HG03354 (cell line): ENCODE results near the gene ANKRD13D.
"Not testable (repeated sequence)": the region's sequence is repeated elsewhere in the genome, so short reads cannot be mapped to it uniquely, and the experiment has no call there.

Experiments
- ATAC-seq: cut with Tn5 transposase; IDR thresholded peaks from one replicate; pipeline ENCODE4 v1.9.1; 2021; ENCODE audit warnings: mild to moderate bottlenecking; ENCODE audit not compliant: unreplicated experiment, poor library complexity, severe bottlenecking

ANKRD13D gene

DNA sequence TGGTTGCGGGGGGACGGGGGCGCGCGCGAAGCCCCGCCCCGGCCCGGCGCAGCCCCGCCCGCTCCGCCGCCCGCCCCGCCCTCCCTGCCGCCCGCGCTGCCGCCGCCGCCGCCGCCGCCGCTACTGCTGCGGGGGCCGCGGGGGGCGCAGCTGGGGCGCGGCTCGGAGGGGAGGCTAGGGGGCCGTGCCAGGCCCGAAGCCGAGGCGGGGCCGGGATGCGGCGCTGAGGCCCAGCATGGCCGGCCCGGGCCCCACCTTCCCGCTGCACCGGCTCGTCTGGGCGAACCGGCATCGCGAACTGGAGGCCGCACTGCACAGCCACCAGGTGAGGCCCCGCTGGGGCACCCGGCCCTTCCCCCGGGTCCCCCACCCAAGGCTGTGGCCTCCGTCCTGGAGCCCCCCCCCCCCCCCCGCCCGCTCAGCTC is at the start of gene ANKRD13D:
Gene ANKRD13D, plus strand, starts transcription at position 78 of the 425 bp plus-strand sequence. Its CDS starts 158 bp downstream, at position 236.
- ATAC-seq, result peak; percentile 51

DNA sequence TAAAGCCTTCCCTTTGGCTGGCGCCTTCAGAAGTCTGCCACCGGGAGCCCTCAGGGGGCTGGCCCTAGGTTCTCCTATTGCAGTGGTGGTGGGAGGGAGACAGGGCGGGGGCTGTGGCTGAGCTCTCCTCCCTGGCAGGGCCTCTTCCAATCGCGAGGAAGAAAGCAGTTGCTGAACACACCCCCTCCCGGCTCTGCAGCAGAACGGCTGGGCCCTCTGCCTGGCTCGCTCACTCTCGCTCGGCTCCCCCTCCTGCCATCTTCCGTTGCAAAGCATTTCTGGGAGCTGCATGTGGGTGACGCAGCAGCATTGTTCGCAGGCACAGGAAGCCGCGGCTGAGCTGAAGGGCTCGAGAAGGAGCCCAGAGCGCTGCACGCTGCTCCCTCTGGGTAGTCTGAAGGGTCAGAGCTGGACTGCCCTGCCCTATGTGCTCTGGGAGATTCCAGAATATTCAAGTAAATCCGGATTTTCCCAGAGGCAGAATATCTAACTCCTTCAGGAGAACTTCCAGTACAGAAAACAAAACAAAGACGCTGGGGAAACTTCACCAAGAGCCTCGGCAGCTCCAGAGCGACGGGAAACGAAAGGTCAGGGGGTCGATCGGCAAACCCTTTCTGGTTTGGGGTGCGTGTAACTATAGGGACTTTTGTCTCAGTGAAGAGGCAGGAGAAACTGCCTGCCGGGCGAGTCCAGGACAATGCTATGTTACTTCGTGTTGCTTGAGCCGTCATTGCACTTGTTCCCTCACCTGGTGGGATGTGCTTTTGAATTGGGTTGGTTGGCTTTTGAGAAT is 49.1 kb upstream of the ANKRD13D start:
- peak; percentile 90 for ATAC-seq

DNA sequence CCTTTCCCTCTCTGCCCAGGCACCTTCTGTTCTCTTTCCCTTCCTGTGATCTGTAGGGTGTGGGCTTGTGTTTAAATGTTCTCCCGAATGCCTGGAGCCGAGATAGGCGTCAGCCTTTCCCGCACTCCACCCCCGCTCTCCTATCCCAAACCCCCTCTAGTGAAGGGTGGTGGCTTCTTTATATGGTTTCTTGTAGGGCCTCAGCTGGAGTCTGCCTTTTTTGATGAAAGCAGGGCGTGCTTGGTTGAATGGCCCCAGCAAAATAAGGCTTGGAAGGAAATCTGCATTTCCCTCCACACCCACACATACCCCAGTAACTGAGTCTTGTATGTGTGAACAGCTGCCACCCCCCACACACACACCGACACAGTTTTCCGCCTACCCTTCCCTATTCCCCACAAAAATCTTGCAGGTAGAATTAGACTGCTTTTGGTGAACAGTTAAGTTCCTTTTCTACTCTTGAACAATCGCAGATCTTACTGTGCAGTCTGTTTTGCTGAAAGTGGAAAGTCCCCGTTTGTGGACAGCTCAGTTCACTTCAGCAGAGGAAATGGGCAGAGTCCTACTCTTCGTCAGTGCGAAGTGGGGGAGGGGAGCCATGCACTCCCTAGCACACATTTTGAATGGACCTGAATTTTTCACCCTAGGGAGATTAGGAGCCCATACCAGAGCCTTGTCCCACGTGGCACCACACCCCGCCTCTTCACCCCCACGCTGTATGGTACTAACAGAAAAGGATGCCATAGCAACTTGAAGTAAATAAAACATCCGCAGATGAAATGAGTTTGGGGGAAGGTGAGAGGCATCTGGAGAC is 48.3 kb upstream of the ANKRD13D start:
- ATAC-seq, result peak; percentile 39

DNA sequence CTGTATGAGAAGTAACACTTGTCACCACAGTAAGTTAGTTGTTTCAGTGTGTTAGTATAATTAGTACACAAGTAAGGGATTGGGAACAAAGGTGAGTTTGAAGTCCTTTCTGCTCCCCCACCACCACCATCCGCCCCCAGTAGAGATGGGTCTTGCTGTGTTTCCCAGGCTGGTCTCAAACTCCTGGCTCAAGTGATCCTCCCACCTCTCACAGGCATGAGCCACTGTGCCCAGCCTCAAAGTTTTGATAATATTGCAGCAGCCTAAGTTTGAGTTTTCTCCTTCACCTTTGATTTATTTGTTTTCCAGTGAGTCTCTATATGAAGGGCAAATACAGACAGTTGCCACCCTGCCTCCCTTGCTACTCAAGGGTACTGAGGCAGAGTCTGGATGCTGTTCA is 46.6 kb upstream of the ANKRD13D start:
- no peak for ATAC-seq

DNA sequence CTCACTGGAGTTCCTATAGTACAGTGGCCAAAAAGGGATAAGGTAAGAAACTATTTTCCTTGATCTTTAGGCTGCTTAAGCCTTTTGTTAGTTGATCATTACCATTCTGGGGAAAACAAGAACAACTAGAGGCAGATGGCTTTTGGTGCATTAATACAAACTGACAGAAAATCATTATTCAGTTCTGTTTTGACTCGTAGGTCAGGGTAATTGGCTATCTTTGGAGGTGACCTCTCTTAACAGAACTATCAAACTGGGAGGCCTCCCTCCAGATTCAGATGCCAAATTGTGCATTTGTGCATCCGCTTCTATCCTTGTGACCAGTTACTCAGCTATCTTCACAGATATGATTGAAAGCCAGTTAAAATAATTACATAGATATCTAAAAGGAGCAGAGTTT is 46.1 kb upstream of the ANKRD13D start:
- no peak for ATAC-seq

DNA sequence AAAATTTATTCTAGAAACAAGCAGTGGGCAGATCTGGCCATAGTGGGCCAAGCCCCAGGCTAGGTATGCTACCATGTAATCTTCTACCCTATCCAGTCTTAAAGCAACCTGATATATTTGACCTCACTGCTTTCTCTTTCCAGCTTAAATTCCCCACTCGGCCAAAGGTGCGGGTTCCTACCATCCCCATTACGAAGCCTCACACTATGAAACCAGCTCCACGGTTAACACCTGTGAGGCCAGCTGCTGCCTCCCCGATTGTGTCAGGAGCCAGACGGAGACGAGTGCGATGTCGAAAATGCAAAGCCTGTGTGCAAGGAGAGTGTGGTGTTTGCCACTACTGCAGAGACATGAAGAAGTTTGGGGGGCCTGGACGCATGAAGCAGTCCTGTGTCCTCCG is 44.1 kb upstream of the ANKRD13D start:
- no peak for ATAC-seq

DNA sequence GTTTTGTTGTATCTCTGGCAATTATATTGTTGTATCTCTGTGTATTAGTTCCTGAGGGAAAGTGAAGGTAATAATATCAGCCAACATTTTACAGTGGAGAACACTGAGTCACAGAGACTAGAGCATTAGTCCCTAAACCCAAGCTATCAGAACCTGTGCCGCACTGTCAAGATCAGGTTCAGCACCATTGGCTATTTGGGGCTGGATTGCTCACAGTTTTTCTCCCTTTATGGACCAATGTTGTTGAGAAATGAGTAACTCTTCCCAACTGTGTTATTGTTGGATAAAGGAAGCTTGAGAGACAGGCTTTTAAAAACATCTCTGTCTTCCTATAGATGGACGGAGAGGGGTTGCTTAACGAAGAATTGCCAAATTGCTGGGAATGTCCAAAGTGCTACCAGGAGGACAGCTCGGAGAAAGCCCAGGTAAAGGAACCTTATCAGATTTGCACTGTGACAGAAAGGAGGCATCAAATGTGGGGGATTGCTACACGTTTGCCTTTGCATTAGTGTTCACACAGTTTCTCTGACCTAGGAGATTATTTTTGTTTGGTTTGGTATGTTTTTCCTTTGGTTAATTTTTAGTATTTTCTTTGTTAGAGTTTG is 41.1 kb upstream of the ANKRD13D start:
- ATAC-seq, result no peak

DNA sequence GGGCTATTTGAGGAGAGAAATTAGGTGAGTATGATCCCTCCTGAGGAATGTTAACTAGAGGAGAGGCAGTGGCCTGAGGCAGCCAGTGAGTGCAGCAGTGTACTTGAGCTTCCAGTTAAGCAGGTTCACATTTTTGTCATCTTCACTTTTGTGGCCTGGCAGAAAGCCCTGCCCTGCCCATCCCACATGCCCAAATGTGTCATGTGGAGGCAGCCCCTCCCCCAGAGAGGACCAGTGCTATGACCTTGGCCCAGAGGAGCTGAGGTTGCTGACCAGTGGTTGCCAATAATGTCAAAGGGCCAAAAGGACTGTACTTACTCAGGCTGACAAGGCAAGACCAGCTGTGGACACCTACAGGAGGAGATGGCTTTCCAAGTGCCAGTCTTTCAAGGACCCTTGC is 40.5 kb upstream of the ANKRD13D start:
- ATAC-seq, result no peak

DNA sequence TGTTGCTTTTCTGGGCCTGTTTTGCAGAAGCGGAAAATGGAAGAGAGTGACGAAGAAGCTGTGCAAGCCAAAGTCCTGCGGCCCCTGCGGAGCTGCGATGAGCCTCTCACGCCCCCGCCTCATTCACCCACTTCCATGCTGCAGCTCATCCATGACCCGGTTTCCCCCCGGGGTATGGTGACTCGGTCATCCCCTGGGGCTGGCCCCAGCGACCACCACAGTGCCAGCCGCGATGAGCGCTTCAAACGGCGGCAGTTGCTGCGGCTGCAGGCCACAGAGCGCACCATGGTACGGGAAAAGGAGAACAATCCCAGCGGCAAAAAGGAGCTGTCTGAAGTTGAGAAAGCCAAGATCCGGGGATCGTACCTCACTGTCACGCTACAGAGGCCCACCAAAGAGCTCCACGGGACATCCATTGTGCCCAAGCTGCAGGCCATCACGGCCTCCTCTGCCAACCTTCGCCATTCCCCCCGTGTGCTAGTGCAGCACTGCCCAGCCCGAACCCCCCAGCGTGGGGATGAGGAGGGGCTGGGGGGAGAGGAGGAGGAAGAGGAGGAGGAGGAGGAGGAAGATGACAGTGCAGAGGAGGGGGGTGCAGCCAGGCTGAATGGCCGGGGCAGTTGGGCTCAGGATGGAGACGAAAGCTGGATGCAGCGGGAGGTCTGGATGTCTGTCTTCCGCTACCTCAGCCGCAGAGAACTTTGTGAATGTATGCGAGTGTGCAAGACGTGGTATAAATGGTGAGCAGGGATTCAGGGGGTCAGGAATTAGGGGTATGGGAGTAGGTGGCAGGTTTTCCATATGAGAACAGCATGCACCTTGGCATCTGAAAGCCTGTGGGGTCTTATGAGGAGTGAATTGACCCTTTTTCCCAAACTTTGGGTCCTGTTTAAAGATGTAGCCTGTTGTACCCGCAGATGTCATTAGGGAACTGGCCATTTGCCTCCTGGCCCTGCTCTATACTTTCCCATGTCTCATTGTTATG is 38.8 kb upstream of the ANKRD13D start:
- no peak for ATAC-seq

DNA sequence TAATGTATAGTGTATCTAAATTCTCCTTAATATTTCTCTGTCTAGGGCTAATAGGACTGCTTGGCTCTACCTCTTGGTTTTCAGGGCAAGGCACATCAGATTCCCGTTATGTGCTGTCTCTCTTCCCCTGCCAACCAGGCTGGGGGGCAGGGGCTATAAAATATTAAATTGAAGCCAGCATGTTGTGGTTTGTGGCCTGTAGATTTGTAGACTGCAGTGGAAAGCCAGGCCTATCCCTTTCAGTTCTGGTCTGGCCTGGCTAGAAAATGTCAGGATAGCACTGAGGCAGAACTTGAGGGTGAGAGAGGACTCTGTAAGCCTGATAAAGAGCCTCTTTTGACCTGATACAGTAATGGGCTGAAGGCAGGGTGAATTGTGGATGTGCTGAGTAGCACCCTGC is 37.3 kb upstream of the ANKRD13D start:
- ATAC-seq, result no peak

DNA sequence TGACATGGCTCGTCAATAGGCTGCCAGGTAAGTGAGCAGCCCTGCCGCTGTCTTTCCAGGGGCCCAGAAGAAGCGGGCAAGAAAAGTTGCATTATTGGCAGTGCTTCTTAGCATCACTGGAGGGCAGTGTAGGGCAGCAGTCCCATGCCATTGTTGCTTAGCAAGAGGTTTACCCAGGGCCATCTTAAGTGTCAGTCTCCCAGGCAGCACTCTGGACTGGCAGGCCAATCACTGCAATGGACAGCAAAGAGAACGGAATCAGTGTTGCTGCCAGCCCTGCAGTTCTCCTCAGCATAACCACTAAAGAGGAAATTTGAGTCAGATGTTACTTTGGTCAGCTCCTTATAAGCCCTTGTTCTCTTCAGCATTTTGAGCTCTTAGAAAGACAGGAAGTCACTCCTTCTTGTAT is 36.3 kb upstream of the ANKRD13D start:
- no peak for ATAC-seq

DNA sequence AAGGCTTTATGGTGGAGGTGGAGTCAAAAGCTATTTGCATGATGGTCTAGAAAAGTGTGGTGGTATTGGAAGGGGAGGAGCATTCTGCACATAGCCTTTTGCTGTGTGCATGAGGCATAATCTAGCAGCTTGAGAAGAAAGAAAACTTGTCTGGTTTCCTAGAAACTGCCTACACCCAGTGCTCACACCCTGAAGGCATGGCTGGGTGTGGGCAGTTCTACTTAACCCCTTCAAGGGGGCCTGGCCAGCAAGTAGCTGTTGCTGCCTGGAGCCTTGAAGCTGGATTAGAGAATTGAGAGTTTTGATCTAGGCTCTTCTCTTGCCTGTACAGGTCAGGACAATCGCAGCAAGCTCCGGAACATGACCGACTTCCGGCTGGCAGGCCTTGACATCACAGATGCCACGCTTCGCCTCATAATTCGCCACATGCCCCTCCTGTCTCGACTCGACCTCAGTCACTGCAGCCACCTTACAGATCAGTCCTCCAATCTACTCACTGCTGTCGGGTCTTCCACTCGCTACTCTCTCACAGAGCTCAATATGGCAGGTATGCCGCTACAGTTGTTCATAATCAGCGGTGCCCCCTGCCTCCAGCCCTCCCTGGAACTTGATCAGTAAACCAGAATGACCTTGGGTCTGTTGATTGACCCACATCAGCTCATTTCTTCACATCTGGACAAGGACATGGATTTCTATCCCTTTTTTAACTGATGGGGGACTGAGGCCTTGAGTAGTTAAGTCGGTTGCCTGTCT is 35.1 kb upstream of the ANKRD13D start:
- no peak for ATAC-seq

DNA sequence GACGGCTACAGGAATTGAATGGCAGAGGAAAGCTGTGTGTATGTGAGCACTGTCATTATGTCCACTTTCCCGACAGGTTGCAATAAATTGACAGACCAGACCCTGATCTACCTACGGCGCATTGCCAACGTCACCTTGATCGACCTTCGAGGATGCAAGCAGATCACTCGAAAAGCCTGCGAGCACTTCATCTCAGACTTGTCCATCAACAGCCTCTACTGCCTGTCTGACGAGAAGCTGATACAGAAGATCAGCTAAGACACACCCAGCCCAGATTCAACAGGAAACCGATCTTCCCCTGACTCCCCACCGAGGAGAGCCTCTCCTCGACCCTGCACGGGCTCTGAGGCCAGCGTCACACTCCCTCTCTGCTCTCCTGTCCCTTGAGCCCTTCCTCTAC is 34.3 kb upstream of the ANKRD13D start:
- ATAC-seq, result no peak

DNA sequence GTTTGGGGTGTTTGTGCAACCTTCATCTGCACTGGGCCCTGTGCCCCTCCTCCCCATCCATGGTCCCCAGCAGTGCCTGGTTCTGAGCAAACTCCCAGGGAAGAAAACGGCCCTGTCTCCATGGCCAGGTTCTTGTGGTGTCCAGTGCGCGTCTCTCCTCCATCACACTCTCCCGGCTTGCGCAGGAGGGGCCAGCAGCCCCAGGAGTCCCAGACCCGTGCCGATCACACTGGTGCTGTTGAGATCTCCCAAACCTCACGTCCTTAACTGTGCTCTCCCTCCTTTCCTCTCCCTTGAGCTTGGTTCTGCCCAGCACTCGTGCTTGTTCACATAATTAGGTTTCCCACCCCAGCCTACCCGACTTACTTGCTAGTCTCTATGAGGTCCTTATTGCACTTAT is 33.8 kb upstream of the ANKRD13D start:
- ATAC-seq, result no peak

DNA sequence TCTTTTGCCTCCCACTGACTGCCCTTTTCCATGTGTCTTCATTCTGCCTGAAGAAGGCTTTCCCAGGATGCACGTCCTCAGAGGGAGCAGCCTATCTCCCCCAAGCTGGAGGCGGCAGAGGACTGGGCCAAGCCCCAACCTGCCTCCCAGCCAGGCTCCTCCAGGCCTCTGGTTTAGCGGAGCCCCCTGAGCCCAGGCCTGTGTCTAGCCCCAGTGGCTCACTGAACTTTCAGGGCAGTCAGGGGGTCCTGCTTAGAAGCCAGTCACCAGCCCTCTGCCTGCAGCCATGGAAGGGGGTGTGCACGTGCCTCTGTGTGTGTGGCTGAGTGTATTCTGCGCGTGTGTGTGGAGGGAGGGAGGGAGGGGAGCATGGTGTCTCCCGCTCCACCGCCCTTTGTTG is 33.2 kb upstream of the ANKRD13D start:
- no peak for ATAC-seq

DNA sequence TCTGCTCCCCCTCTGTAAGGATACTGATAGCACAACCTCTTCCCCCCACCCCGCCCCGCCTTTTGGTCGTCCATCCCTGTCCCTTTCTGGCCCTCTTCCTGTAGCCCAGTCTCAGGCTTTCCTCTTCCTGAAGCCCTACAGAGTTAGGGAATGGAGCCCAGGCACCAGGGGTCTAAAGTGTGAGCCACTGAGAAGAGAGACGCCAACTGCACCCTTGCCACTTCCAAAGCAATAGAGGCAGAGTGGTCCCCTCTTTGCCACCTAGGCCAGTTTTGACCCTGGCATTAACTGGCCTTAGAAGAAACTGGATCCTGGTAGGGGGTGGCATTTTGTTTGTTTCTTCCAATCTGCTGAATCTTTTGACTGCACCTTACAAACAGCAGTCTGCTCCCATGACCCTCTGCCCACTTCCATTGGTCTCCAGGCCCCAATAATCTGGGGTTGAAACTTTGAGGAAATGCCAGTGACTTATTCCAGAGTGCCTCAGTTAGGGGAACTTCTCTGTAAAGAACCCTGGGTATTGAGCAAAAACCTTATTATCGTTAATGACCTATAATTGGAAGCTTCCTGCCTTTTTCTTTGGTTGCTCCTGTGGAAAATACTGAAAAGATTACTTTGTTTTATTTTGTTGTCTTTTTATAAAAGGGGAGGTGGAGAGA is 32.5 kb upstream of the ANKRD13D start:
- ATAC-seq, result no peak

DNA sequence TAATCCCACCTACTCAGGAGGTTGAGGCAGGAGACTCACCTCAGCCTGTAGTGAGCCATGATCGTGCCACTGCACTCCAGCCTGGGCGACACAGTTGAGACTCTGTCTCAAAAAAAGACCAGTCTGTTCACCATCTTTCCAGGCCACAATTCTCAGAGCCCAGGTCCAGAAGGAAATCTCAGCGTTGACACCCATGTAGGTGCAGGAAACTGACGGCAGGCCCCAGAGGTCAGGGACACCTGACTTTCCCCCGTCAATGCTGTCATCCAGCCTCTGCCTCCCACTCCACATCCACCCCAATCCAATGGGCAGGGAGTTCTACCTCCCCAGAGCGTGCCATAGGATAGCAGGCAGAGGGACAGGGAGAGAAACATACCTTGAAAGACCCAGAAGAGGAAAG is 28.7 kb upstream of the ANKRD13D start:
- no peak for ATAC-seq

DNA sequence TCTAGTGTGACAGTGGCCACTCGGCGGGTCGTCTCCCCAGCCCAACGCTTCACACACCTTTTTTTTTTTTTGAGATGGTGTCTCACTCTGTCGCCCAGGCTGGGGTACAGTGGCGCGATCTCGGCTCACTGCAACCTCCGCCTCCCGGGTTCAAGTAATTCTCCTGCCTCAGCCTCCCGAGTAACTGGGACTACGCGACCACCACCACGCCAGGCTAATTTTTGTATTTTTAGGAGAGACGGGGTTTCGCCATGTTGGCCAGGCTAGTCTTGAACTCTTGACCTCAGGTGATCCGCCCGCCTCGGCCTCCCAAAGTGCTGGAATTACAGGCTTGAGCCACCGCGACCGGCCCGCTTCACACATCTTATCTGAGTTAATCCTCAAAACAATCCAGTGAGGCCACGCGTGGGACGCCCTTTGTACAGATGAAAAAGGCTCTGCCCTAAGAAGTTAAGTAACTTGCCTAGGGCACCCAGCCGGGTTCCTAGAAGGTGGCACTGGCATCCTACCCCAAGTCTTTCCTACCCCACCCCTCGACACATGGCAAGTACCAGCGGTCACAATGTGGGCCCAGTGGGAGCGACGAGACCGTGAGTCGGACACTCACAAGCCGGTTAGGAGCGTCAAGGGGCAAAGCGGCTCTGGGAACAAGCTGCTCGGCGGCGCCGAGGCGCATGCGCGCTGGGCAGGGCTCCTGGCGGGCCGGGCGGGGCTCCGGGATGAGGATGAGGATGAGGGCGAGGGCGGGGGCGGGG is 28.0 kb upstream of the ANKRD13D start:
- ATAC-seq, result not testable (repeated sequence)
